ENCODE results near the gene ZNF467.

ZNF467 gene

GRCh38 chr7:149773446-149774236 lies at the start of gene ZNF467:
ZNF467 (minus strand) TSS chr7:149773588; CDS start chr7:149771032, 2,556 bp downstream.
- DNase-seq = peak; percentile 63

- no peak for DNase-seq
Measured at GRCh38 chr7:149822353-149822943, 49.1 kb upstream of the ZNF467 start.

- DNase-seq = no peak
Measured at GRCh38 chr7:149821191-149822148, 48.1 kb upstream of the ZNF467 start.

- no peak for DNase-seq
Measured at GRCh38 chr7:149820622-149821190, 47.3 kb upstream of the ZNF467 start.

GRCh38 chr7:149819961-149820340 lies 46.6 kb upstream of the ZNF467 start:
- no peak for DNase-seq

- no peak for DNase-seq
Measured at GRCh38 chr7:149819141-149819960, 46.0 kb upstream of the ZNF467 start.

- no peak for DNase-seq
Measured at GRCh38 chr7:149818536-149818840, 45.1 kb upstream of the ZNF467 start.

GRCh38 chr7:149817836-149818535 lies 44.6 kb upstream of the ZNF467 start:
- DNase-seq = no peak

GRCh38 chr7:149817301-149817771 lies 43.9 kb upstream of the ZNF467 start:
- DNase-seq = no peak

- DNase-seq = no peak
Measured at GRCh38 chr7:149816794-149817193, 43.4 kb upstream of the ZNF467 start.

GRCh38 chr7:149816267-149816751 lies 42.9 kb upstream of the ZNF467 start:
- DNase-seq = no peak

GRCh38 chr7:149815661-149816266 lies 42.4 kb upstream of the ZNF467 start:
- no peak for DNase-seq

- DNase-seq = no peak
Measured at GRCh38 chr7:149815121-149815520, 41.7 kb upstream of the ZNF467 start.

GRCh38 chr7:149814494-149814893 lies 41.1 kb upstream of the ZNF467 start:
- DNase-seq = no peak

- no peak for DNase-seq
Measured at GRCh38 chr7:149813254-149814035, 40.1 kb upstream of the ZNF467 start.

- no peak for DNase-seq
Measured at GRCh38 chr7:149811831-149812490, 38.6 kb upstream of the ZNF467 start.

GRCh38 chr7:149811221-149811620 lies 37.8 kb upstream of the ZNF467 start:
- DNase-seq = no peak

GRCh38 chr7:149809215-149809614 lies 35.8 kb upstream of the ZNF467 start:
- no peak for DNase-seq

GRCh38 chr7:149808311-149808710 lies 34.9 kb upstream of the ZNF467 start:
- no peak for DNase-seq

GRCh38 chr7:149806726-149807125 lies 33.3 kb upstream of the ZNF467 start:
- no peak for DNase-seq
